ENCODE results near the gene NDUFS6.

GRCh38 chr5:1793301-1793740, 7.9 kb upstream of the NDUFS6 start:
- TF ChIP-seq POU2F2 (IDR thresholded peaks at IDR 0.05; ENCODE audit: low read depth, low read length), result no peak
- TF ChIP-seq POLR2A (IDR thresholded peaks at IDR 0.05; ENCODE audit: low read depth, low read length), result no peak
- no peak for TF ChIP-seq TAF1 (IDR thresholded peaks at IDR 0.05; ENCODE audit: low read depth, low read length)

Data from GM12891 (cell line).